ENCODE measurements around the gene SMYD5.
A peak's percentile ranks its signal among the peaks of the same experiment; 100 is the strongest.

Gene SMYD5

GRCh38 chr2:73208258-73208657 is 5.8 kb upstream of the SMYD5 start:
- DNase-seq = no peak

- no peak for DNase-seq
Observed at GRCh38 chr2:73210019-73210418, 4.0 kb upstream of the SMYD5 start.

GRCh38 chr2:73210696-73211095 is 3.3 kb upstream of the SMYD5 start:
- DNase-seq = no peak

- no peak for DNase-seq
Observed at GRCh38 chr2:73212098-73212447, 2.0 kb upstream of the SMYD5 start.

GRCh38 chr2:73212448-73213176 is 1.4 kb upstream of the SMYD5 start:
- DNase-seq = peak; percentile 30

- no peak for DNase-seq
Observed at GRCh38 chr2:73215254-73215653, 1.2 kb downstream of the SMYD5 start.

- no peak for DNase-seq
Observed at GRCh38 chr2:73217160-73217559, 3.1 kb downstream of the SMYD5 start.

- DNase-seq = no peak
Observed at GRCh38 chr2:73217826-73218225, 3.8 kb downstream of the SMYD5 start.

- no peak for DNase-seq
Observed at GRCh38 chr2:73218298-73218697, 4.3 kb downstream of the SMYD5 start.

GRCh38 chr2:73223821-73224220 is 9.8 kb downstream of the SMYD5 start:
- no peak for DNase-seq

GRCh38 chr2:73225513-73226360 is 11.7 kb downstream of the SMYD5 start:
- DNase-seq = peak; percentile 45

- no peak for DNase-seq
Observed at GRCh38 chr2:73227086-73227485, 13.0 kb downstream of the SMYD5 start.

- no peak for DNase-seq
Observed at GRCh38 chr2:73228631-73229030, 14.6 kb downstream of the SMYD5 start.

GRCh38 chr2:73232403-73233153 is 18.5 kb downstream of the SMYD5 start:
- DNase-seq = no peak

- DNase-seq = peak; percentile 98
Observed at GRCh38 chr2:73233154-73233931, 19.3 kb downstream of the SMYD5 start, which contains the start of gene PRADC1. TSS of gene PRADC1 (minus strand) at chr2:73233239. CDS start at chr2:73233160, 79 bp downstream.

GRCh38 chr2:73233932-73234832 is 20.1 kb downstream of the SMYD5 start, which contains the start of gene CCT7:
TSS of gene CCT7 (plus strand) at chr2:73234308. CDS start at chr2:73234379, 71 bp downstream.
- peak; percentile 75 for DNase-seq

GRCh38 chr2:73235315-73236028 is 21.4 kb downstream of the SMYD5 start:
- peak; percentile 4 for DNase-seq

- no peak for DNase-seq
Observed at GRCh38 chr2:73237168-73237567, 23.1 kb downstream of the SMYD5 start.

- DNase-seq = no peak
Observed at GRCh38 chr2:73238149-73238548, 24.1 kb downstream of the SMYD5 start.

- no peak for DNase-seq
Observed at GRCh38 chr2:73238976-73239375, 24.9 kb downstream of the SMYD5 start.

GRCh38 chr2:73239776-73240175 is 25.7 kb downstream of the SMYD5 start:
- no peak for DNase-seq
